Bronchial epithelial cell (primary cell): ENCODE data around the gene DIDO1. TPM values are rescaled to one million over a fixed set of nuclear protein-coding genes. Genes with fewer than 3 reads are reported as not detected.

Experiments
- DNase-seq: peaks from one replicate; pipeline ENCODE4 v3.0.0-alpha.2; 2010; ENCODE audit warnings: low read depth
- FAIRE-seq: peaks from 2 replicates; lab custom pipeline; 2011; peaks lifted over from hg19 to GRCh38; lab: Jason Lieb, UNC
- H3K27me3 ChIP-seq: 2 replicates; pipeline ENCODE4 v1.5.1; 2011; ENCODE audit warnings: low read length; ENCODE audit not compliant: control insufficient read depth, insufficient read depth
- H3K36me3 ChIP-seq: 2 replicates; pipeline ENCODE4 v1.5.1; 2011; ENCODE audit warnings: low read length; ENCODE audit not compliant: control insufficient read depth, insufficient read depth
- H3K4me3 ChIP-seq: 2 replicates; pipeline ENCODE4 v1.5.1; 2011; ENCODE audit warnings: mild to moderate bottlenecking, low read depth, low read length, control low read depth
- CTCF ChIP-seq: IDR thresholded peaks from 2 replicates; pipeline ENCODE4 v1.5.1; 2011; ENCODE audit warnings: mild to moderate bottlenecking, moderate library complexity, low read length, control low read depth, inconsistent platforms; ENCODE audit not compliant: insufficient read depth, severe bottlenecking
- total RNA-seq: library from RNA; depleted of rRNA; stranded (reverse); fragments of >200 nt; gene quantifications from 2 replicates; pipeline ENCODE4 v1.2.1, GENCODE V29; 2014

DIDO1 gene
- total RNA-seq, 1 donor from 2014 or later: 26.9 TPM

GRCh38 chr20:62880935-62881661 is 45.2 kb downstream of the DIDO1 start:
- no peak for DNase-seq
- FAIRE-seq: no peak
- Histone ChIP-seq H3K4me3 (no peak overlapping the region), H3K27me3 (no peaks in the 10 kb centered on the region), H3K36me3 (peaks cover 2% of the 10 kb centered on the region)
- no peak for TF ChIP-seq CTCF

GRCh38 chr20:62880147-62880934 is 46.0 kb downstream of the DIDO1 start:
- Histone ChIP-seq H3K27me3 (no peaks in the 10 kb centered on the region), H3K4me3 (no peak overlapping the region), H3K36me3 (peaks cover 2% of the 10 kb centered on the region)
- FAIRE-seq (no peak), DNase-seq (no peak)
- TF ChIP-seq CTCF: no peak

GRCh38 chr20:62879275-62880146 is 46.8 kb downstream of the DIDO1 start:
- no peaks in the 10 kb centered on the region for H3K27me3 ChIP-seq
- no peak for TF ChIP-seq CTCF
- peaks cover 2% of the 10 kb centered on the region for H3K36me3 ChIP-seq
- DNase-seq: no peak
- no peak overlapping the region for H3K4me3 ChIP-seq
- FAIRE-seq: no peak

GRCh38 chr20:62878244-62879038 is 47.9 kb downstream of the DIDO1 start:
- Histone ChIP-seq H3K4me3 (no peak overlapping the region), H3K36me3 (peaks cover 2% of the 10 kb centered on the region), H3K27me3 (no peaks in the 10 kb centered on the region)
- TF ChIP-seq CTCF: no peak
- no peak for DNase-seq
- no peak for FAIRE-seq

GRCh38 chr20:62876902-62877816 is 49.1 kb downstream of the DIDO1 start:
- no peak for TF ChIP-seq CTCF
- Histone ChIP-seq H3K36me3 (peaks cover 2% of the 10 kb centered on the region), H3K4me3 (no peak overlapping the region), H3K27me3 (no peaks in the 10 kb centered on the region)
- no peak for DNase-seq
- no peak for FAIRE-seq
